ENCODE results near the gene TMEM252. TPM values are rescaled to one million over a fixed set of nuclear protein-coding genes. Genes with fewer than 3 reads are reported as not detected.

Gene TMEM252
- total RNA-seq, 1 donor from 2014 or later: not detected

DNA sequence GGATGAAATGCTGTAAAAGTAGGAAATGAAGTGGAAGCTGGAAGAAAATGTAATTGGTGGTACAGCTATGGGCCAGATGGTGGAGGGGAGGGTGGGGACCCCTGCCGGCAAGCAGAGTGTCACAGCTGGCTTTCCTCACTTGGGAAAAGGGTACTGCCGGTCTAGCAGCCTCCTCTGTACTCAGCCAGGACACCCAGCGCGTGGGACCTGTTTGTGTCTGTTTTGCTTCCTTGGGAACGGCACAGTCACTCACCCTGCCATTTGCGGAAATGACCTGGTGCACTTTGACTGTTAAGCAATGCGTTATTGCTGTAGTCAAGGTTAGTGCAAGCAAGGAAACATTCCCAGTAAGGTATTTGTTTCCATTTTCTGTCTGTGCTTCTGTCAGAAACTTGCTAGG is 10.1 kb downstream of the TMEM252 start:
- Histone ChIP-seq H3K9me3 (replicated peaks) (no peaks in the 10 kb centered on the region), H3K36me3 (peaks cover 26% of the 10 kb centered on the region), H3K4me1 (peaks cover 57% of the 10 kb centered on the region), H3K27me3 (ENCODE audit: low read depth) (no peaks in the 10 kb centered on the region), H3K27ac (replicated peaks) (peak overlapping the region; percentile 82), H3K4me3 (peak overlapping the region; percentile 18)
- intact Hi-C loops (cut with micrococcal nuclease): no loop called here
- peak; percentile 81 for DNase-seq
- TF ChIP-seq, protein P1, sequence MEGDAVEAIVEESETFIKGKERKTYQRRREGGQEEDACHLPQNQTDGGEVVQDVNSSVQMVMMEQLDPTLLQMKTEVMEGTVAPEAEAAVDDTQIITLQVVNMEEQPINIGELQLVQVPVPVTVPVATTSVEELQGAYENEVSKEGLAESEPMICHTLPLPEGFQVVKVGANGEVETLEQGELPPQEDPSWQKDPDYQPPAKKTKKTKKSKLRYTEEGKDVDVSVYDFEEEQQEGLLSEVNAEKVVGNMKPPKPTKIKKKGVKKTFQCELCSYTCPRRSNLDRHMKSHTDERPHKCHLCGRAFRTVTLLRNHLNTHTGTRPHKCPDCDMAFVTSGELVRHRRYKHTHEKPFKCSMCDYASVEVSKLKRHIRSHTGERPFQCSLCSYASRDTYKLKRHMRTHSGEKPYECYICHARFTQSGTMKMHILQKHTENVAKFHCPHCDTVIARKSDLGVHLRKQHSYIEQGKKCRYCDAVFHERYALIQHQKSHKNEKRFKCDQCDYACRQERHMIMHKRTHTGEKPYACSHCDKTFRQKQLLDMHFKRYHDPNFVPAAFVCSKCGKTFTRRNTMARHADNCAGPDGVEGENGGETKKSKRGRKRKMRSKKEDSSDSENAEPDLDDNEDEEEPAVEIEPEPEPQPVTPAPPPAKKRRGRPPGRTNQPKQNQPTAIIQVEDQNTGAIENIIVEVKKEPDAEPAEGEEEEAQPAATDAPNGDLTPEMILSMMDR (IDR thresholded peaks at IDR 0.05; ENCODE audit: borderline replicate concordance): peak; percentile 47

DNA sequence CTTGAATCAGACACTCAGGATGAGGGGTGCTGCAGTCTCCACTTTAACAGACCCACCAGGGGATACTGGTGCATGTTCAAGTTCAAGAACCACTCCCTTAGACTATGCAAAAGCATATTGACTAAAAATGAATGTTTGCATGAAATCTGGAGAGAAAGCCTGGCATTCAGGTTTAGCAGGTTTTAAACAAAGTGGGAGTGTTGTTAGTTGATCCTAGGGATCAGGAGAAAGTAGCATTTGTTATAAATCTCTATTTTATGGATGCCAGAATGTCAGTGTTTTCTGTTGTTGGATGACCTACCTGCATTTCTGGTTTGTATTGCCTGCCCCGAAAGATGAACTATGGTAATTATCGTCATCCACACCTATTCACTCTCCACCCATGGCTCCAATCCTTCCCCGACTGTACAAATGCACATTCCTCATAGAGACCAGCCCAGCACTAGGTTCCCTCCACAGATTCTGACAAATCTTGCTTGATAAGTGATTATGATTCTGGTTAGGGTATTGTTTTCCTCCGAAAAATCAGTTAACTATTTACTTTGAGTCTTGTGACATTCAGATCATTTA is 17.2 kb downstream of the TMEM252 start:
- TF ChIP-seq, protein P1 (IDR thresholded peaks at IDR 0.05; ENCODE audit: borderline replicate concordance): no peak
- Histone ChIP-seq H3K36me3 (peaks cover 11% of the 10 kb centered on the region), H3K4me1 (peaks cover 14% of the 10 kb centered on the region), H3K4me3 (no peak overlapping the region), H3K27me3 (ENCODE audit: low read depth) (no peaks in the 10 kb centered on the region), H3K9me3 (replicated peaks) (peaks cover 3% of the 10 kb centered on the region), H3K27ac (replicated peaks) (no peak overlapping the region)
- no peak for DNase-seq
- intact Hi-C loops (cut with micrococcal nuclease): no loop called here

DNA sequence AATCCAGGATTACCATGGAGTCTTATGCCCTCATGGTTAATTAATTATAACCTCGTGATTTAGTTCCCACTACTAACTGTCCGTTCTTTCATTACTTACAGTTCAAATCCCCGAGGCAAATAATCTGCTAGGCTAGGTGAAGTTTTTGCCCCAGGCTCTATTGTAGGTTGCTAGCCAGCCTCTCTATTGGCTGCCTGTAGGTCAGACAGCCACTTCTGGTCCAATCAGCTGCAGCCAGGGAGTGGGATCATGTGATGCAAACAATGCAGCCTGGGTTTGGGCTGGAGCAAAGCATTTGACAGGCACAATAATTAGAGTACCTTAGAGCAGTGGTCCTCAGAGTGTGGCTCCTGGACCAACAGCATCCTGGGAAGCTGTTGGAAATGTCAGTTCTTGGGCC is 17.7 kb downstream of the TMEM252 start:
- Histone ChIP-seq H3K9me3 (replicated peaks) (peaks cover 8% of the 10 kb centered on the region), H3K27ac (replicated peaks) (no peak overlapping the region), H3K4me1 (peaks cover 9% of the 10 kb centered on the region), H3K4me3 (no peak overlapping the region), H3K27me3 (ENCODE audit: low read depth) (no peaks in the 10 kb centered on the region), H3K36me3 (peaks cover 16% of the 10 kb centered on the region)
- TF ChIP-seq, protein P1 (IDR thresholded peaks at IDR 0.05; ENCODE audit: borderline replicate concordance): no peak
- intact Hi-C loops (cut with micrococcal nuclease): no loop called here
- no peak for DNase-seq

DNA sequence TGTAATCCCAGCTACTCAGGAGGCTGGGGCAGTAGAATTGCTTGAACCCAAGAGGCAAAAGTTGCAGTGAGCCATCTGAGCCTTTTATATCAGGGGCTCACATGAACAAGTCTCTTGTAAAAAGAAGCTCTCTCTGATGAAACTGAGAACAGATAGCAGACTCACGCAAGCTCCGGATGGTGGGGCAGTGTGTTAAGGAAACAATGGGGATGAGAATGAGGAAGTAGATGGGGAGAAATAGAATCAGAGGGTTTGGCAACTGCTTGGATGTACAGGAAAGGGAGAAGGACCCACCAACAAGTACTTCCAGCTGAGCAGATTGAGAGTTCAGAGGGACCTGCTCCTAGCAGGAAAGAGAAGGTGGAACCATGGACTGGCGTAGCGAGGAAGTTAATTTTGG is 18.6 kb downstream of the TMEM252 start:
- H3K9me3 ChIP-seq (replicated peaks): peaks cover 12% of the 10 kb centered on the region
- DNase-seq: no peak
- intact Hi-C loops (cut with micrococcal nuclease): no loop called here
- H3K36me3 ChIP-seq: peaks cover 22% of the 10 kb centered on the region
- no peak overlapping the region for H3K4me3 ChIP-seq
- no peaks in the 10 kb centered on the region for H3K27me3 ChIP-seq (ENCODE audit: low read depth)
- TF ChIP-seq, protein P1 (IDR thresholded peaks at IDR 0.05; ENCODE audit: borderline replicate concordance): no peak
- H3K4me1 ChIP-seq: peaks cover 4% of the 10 kb centered on the region
- H3K27ac ChIP-seq (replicated peaks): no peak overlapping the region

DNA sequence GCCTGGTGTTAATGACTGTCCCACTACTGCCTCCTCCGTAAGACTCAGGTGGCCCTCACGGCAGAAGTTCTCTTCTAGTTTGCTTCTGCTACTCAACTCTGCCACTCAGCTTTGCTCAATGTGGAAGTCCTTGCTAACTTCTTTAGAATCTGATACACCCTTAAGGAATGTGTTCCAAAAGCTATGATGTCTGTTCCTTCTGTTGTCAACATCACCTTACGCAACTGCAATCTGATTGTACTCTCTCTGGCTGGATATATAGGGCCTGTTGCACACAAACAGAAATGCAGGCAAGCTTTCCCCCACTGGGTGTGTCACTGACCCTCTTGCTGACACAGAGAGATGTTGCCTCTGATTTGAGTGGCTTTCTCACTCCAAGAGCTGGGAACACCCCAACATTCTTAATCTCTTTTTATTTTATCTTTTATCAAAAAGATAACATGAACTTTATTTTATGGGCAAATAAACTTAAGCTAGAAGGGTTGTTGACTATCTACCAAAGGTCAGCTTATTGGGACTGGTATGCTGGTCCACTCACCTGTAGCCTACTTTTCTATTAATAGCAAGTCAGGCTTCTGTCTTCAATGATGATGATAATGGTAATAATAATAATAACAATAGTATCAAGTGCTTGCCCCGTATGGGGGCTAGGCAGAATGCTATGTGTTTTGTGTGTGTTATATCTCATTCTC is 25.2 kb downstream of the TMEM252 start:
- H3K4me3 ChIP-seq: no peak overlapping the region
- peaks cover 15% of the 10 kb centered on the region for H3K36me3 ChIP-seq
- peaks cover 29% of the 10 kb centered on the region for H3K4me1 ChIP-seq
- TF ChIP-seq, protein P1 (IDR thresholded peaks at IDR 0.05; ENCODE audit: borderline replicate concordance): no peak
- intact Hi-C loops (cut with micrococcal nuclease): no loop called here
- H3K27ac ChIP-seq (replicated peaks): peak overlapping the region; percentile 47
- H3K27me3 ChIP-seq (ENCODE audit: low read depth): no peaks in the 10 kb centered on the region
- H3K9me3 ChIP-seq (replicated peaks): peaks cover 12% of the 10 kb centered on the region
- no peak for DNase-seq
